SH-SY5Y (cell line): ENCODE results near the gene SCT.

Experiments
- GATA2 ChIP-seq: IDR thresholded peaks from 2 replicates; pipeline ENCODE4 v1.6.1; 2011; ENCODE audit warnings: mild to moderate bottlenecking, low read depth, low read length
- GATA3 ChIP-seq: IDR thresholded peaks from 2 replicates; pipeline ENCODE4 v1.6.1; 2011; ENCODE audit warnings: low read depth, mild to moderate bottlenecking, low read length, moderate library complexity

Gene SCT, protein sequence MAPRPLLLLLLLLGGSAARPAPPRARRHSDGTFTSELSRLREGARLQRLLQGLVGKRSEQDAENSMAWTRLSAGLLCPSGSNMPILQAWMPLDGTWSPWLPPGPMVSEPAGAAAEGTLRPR

DNA sequence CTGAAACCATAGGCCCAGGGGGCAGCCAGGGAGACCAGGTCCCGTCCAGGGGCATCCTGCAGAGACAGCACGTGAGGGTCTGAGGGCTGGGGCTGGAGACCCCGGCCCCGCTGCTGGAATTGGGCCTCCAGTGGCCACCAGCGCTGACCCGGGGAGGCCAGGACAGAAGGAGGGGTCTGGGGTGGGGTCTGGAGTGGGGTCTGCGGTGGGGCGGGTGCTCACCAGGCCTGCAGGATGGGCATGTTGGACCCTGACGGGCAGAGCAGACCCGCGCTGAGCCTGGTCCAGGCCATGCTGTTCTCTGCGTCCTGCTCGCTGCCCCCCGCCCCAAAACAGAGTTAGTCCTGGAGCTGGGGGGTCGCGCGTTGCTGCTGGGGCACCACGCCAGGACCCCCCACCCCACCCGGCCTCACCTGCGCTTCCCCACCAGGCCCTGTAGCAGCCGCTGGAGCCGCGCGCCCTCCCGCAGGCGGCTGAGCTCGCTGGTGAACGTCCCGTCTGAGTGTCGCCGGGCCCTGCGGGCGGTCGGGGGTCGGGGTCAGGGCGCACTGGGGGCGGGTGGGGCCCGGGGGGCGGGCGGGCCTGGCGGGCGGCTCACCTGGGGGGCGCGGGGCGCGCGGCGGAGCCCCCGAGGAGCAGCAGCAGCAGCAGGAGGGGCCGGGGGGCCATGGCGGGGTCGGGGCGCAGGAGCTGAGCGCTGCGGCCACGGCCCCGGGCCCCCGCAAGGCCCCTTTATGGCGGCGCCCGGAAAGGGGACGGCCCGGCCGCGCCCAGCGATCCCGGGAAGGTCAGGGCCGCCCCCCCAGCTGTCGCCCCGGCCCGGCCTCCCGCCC is at the start of gene SCT:
SCT (minus strand) TSS at position 707 of the 833 bp plus-strand sequence; CDS start at position 669, 38 bp downstream.
- TF ChIP-seq GATA3: no peak
- TF ChIP-seq GATA2: no peak

DNA sequence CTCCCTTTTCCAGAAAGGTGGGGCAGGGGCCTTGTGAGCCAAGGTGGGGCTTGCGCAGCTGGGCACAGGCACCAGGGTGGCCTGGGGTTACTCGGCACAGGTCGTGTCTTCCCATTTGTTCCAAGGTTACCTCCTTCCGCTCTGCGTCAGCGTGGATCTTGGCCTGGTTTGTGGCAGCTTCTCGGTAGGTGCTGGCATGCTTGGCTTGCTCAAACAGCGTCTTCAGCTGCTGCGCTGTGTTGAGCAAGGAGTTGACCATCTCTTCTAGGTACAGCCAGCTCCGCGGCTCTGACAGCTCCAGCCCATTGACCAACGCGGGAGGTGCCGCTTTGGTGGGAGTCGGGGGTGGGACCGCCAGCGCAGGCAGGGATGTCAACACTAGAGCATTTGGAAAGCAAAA is 47.4 kb upstream of the SCT start:
- TF ChIP-seq GATA2 (no peak), GATA3 (no peak)

DNA sequence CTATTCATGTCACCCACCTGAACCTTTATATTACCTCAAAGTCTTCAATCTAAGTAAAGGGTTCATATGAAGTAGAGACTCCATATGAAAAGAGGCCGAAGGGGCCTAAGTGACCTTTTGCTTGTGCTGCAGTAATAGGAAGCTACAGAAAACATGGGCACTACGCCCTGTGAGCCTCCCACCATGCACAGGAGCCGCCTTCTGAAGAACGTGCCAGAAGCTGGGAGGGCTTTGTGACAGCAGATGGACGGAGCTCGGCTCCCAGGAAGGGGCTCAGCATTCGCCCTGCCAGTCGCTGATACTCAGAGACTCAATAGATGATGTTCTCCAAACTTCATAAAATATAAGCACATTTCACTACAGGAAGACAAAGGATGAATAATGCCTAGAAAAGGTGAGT is 46.9 kb upstream of the SCT start:
- TF ChIP-seq GATA3 (no peak), GATA2 (no peak)

DNA sequence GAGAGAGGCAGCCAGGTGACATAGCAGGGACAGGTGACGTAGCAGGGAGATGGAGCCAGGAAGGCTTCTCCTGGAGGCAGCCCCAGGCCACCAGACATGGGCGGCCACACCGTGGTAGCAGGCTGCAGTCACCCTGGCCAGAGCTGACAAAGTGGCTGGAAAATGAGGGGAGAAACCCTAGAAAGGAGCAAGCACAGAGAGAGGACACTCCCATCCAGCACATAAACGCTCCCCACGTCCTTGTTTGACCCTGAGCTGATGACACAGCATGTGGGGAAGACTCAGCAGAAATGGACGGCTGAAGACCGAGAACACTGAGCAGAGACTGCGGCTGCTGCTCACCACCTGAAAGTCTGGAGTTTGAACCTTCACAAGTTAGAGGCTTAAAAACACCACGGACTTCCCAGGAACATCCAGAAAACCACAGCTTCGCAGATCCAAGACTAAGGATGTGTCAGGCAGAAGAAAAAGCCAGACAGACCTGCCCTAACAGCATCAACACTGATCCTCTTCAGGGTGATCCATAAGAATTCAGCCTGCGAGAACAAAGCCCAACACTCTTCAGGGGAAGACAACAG is 38.8 kb upstream of the SCT start:
- TF ChIP-seq GATA2 (no peak), GATA3 (no peak)

DNA sequence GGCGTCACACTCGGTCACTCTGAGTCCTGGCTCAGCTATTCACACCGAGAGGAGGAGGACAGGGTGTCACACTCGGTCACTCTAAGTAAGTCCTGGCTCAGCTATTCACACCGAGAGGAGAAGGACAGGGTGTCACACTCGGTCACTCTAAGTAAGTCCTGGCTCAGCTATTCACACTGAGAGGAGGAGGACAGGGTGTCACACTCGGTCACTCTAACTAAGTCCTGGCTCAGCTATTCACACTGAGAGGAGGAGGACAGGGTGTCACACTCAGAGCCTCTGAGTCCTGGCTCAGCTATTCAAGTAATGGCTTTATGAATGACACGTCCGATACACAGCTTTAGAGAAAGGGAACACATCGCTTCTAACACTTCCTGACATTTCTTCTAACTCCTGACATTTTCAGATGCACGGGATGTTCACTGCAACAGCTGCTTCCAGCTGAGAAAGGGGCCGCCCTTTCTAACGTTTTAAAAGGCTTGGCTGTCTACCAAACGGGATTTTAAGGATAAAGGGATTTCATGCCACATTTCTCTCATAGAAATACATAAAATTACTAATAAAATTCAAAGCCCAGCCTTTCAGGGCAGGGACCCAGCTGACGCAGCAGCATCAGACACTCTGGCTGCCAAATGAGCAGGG is 38.2 kb upstream of the SCT start:
- TF ChIP-seq GATA2 (no peak), GATA3 (no peak)

DNA sequence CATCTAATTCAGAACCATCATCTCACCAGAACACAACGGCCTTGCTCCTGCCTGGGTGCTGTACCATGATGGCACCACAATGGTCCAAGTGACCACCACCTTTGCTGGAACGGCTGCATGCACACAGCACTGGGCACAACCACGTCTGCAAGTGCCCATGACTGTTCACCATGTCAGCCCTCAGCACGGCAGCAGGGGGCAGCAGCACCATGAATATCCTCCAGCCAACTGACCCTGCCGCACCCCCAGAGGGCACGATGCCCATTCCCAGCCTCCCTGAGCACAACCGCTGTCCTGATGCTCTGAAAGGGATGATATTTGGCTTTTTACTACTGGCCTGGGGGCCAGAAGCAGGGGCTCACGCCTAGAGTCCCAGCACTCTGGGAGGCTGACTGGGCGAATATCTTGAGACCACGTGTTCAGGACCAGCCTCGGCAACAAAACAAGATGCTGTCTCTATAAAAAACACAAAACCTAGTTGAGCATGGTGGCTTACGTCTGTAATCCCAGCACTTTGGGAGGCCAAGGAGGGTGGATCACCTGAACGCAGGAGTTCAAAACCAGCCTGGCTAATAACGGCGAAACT is 35.8 kb upstream of the SCT start:
- TF ChIP-seq GATA3: no peak
- no peak for TF ChIP-seq GATA2

DNA sequence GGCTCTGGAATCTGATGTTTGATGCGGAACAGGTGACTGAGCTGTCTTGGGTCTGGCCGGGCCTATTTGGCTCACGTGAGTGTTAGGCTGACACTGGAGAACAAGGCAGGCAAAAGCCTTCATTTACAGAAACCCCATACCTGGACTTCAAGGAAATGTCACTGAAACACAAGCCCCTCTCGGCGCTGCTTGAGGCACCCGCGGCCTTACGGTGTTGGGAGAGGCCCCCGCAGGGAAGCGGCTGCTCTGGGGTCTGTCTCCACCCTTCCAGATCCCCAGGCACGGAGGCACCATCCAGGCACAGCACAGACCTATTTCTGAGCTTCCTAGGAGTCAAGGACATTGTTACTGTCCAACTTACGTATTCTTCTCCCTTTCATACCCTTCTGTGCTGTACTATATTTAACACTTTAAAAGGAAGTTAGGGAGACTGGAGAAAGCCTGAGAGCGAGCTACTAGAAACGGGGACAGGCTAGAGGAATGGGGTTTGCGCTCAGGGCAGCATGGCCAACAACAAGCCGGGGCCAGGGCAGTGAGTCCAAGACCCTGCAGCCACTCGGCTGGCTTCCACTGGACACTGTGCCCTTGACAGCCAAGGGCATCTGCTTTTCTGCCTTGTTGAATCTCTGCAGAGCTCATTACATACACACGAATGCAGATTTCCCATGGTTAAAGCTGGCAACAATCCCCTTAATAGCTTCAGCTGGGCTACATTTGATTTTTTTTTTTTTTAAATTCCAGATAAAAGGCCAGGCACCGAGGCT is 33.9 kb upstream of the SCT start:
- TF ChIP-seq GATA2: no peak
- TF ChIP-seq GATA3: no peak

DNA sequence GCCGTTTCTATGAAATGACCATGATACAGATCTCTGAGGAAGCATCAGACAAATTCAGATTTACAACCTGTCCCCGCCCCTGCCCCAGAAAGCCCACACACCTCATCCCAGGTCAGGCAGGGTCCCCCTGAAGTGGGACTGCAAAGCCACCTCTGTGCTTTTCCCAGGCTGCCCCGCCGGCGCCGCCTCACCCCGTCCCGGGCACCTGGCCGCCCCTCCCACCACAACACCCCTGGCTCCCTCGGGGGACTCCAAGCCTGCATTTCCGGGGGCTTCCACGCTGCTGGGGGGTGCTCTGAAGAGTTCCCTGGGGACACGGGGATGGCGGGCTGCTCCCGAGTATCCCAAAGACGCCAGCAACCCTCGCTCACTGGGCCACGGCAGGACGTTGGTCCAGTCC is 33.3 kb upstream of the SCT start:
- TF ChIP-seq GATA2: no peak
- TF ChIP-seq GATA3: no peak

DNA sequence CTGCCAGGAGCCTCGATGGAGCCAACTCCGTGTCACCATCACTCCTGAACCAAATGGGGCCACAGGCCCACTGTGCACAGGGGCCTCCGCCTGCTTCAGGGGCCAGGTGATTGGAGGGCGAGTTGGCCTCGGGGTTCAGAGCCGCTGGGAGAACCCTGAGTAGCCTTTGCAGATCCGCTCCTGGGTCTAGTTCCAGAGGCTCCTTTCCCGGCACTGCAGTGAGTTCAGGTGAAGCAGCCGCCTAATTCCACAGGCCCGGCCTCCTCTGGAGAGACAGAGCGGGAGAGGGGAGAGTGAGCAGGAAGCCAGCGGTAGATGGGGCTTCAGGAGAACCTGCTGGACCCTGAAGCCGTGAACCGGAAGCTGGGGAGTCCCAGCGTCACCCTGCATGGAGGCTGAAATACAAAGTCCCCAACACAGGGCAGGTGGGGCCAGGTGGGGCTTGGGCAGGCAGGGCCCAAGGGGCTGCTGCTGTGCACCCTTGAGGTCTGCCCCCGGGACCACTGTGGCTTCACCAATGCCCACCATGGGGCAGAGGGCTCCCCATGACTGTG is 32.6 kb upstream of the SCT start:
- TF ChIP-seq GATA2 (no peak), GATA3 (no peak)

DNA sequence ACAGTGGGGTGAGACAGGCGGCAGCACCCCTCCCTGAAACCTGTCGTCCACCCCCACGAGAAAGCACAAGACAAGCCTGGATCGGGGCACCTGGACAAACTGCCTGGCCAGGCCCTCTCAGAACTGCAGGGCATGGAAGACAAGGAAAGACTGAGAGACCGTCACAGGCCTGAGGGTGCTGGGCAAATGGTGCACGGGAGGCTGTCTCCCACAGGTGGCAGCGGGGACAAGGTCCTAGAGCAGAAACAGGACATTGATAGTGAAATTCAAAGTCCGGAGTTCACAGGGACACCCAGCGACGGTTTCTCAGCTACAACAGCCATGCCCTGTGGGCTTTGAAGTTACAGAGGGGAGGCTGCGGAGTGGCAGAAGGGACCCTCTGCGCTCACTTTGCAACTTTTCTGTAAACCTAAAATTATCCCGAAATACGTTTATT is 30.7 kb upstream of the SCT start:
- TF ChIP-seq GATA2: no peak
- TF ChIP-seq GATA3: no peak

DNA sequence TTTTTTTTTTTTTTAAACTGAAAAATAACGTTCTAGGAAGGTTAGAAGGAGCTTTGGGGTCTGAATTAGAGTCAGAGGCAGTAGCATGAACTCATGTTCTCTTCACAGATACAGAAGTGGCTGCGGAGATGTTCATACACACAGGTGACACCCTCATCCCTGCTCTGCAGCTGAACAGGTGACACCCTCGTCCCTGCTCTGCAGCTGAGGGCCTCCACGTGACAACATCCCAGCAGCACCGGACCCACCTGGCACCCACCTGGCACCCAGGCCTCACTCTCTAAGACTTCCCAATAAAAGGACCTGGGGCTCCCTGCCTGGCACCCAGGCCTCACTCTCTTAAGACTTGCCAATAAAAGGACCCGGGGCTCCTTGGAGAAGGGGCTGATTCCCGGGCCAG is 29.9 kb upstream of the SCT start:
- TF ChIP-seq GATA3 (no peak), GATA2 (no peak)

DNA sequence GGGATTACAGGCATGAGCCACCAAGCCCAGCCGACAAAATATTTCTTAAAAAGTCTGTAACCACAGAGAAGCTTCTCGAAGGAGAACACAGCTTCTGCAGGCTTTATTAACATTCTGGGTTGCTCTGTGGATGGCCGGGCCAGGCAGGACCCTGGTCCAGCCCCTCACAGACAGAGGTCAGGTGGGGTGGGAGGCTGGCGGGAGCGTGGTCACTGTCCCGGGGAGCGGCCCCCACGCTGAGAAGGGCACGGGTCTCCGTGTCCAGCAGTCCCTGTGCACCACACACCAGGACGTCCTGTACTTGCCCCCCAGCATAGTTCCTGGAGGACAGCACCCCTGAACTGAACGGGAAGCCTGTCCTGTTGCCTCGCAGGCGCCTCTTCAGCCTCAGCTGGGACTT is 29.4 kb upstream of the SCT start:
- no peak for TF ChIP-seq GATA3
- no peak for TF ChIP-seq GATA2

DNA sequence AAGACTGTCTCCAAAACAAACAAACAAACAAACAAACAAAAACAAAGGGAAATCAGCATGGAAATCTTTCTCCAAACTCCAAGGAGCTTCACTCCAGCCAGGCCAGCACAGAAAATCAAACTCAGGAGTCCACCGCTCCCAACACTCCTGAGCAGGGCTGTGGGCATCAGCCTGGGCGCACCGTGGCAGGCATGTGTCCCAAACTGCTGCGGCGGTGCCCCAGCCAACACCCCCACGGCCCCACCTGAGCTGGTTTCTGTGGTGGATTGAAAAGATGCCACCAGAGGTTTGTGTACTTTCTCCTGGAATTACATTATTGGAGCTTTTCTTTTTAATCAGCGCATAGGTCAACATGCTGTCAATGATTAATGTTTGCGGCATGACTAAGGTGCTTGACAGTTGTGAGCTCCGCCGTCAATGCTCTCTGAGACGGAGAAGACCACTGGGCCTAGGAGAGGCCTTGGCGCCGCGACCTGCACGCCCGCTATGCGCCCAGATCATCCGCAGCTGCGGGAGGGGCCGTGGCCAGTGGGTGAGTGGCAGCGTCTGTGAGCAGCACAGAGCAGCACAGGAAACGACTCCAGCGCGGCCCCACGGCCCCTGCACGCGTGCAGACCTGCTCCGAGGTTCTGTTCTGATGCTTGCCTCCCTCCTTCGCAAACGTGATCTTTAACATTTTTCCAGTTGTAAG is 28.2 kb upstream of the SCT start:
- TF ChIP-seq GATA2: no peak
- no peak for TF ChIP-seq GATA3
